SK-N-SH (cell line): ENCODE data around the gene CIPC. TPM values are rescaled to one million over a fixed set of nuclear protein-coding genes. Genes with fewer than 3 reads are reported as not detected.

ENCODE experiments used
- CTCF ChIA-PET: fragments of 300-600, 350-600 bp; formaldehyde crosslinking; extraction: SDS; loops from one replicate; lab custom pipeline; 2021; lab: Yijun Ruan, JAX
- POLR2A ChIA-PET: fragments of 350-600 bp; sonication (Branson Sonifier 250); formaldehyde crosslinking; extraction: SDS; loops from one replicate; lab custom pipeline; 2020; ENCODE audit warnings: antibody characterized with exemption, inconsistent platforms; lab: Yijun Ruan, JAX
- DNase-seq: peaks from one replicate; pipeline ENCODE4 v3.0.0; 2012
- H2AFZ ChIP-seq: fragments of 200-600 bp; sonication (generic); 2 replicates; pipeline ENCODE4 v1.8.1; 2016; ENCODE audit warnings: antibody characterized with exemption, mild to moderate bottlenecking, low read depth
- H3F3A ChIP-seq: fragments of 200-600 bp; sonication (generic); replicated peaks from 2 replicates; pipeline ENCODE3; 2016; ENCODE audit warnings: antibody characterized with exemption, mild to moderate bottlenecking; ENCODE audit not compliant: insufficient read depth
- H3K27ac ChIP-seq, 2 experiments: fragments of 200-500 bp in 1 of 2; fragments of 200-600 bp in 1 of 2; sonication (Bioruptor generic) in 1 of 2; sonication (generic), shearing (Covaris generic) in 1 of 2; 2 replicates each; pipeline versions ENCODE4 v1.5.1 to v1.6.1; 2014 to 2016; ENCODE audit warnings: low read depth in 2 of 2, inconsistent platforms in 1 of 2, low read length in 1 of 2, mild to moderate bottlenecking in 1 of 2, mixed read lengths in 1 of 2
- H3K27me3 ChIP-seq: fragments of 200-600 bp; sonication (generic), shearing (Covaris generic); 2 replicates; pipeline ENCODE4 v1.6.1; 2016; ENCODE audit warnings: mixed run types; ENCODE audit not compliant: insufficient read depth
- H3K36me3 ChIP-seq, 2 experiments: fragments of 200-500 bp in 1 of 2; fragments of 200-600 bp in 1 of 2; sonication (Bioruptor generic) in 1 of 2; sonication (generic) in 1 of 2; replicated peaks in 1 of 2; 2 replicates each; pipeline versions ENCODE3 to v1.5.1; 2014 to 2016; ENCODE audit warnings: low read length in 1 of 2, mild to moderate bottlenecking in 1 of 2; ENCODE audit not compliant: insufficient read depth in 2 of 2, control insufficient read depth in 1 of 2
- H3K4me1 ChIP-seq, 2 experiments: fragments of 200-500 bp in 1 of 2; fragments of 200-600 bp in 1 of 2; sonication (Bioruptor generic) in 1 of 2; sonication (generic), shearing (Covaris generic) in 1 of 2; 2 replicates each; pipeline versions ENCODE4 v1.5.1 to v1.6.1; 2014 to 2016; ENCODE audit warnings: low read depth in 1 of 2, low read length in 1 of 2, mixed run types in 1 of 2; ENCODE audit not compliant: insufficient read depth in 2 of 2, control insufficient read depth in 1 of 2
- H3K4me2 ChIP-seq: fragments of 200-600 bp; sonication (generic), shearing (Covaris generic); 2 replicates; pipeline ENCODE4 v1.6.1; 2017; ENCODE audit warnings: mixed run types
- H3K4me3 ChIP-seq, 2 experiments: fragments of 200-500 bp in 1 of 2; fragments of 200-600 bp in 1 of 2; sonication (Bioruptor generic) in 1 of 2; sonication (generic), shearing (Covaris generic) in 1 of 2; 2 replicates each; pipeline versions ENCODE4 v1.5.1 to v1.8.1; 2014 to 2016; ENCODE audit warnings: low read depth in 2 of 2, inconsistent platforms in 1 of 2, low read length in 1 of 2, mild to moderate bottlenecking in 1 of 2, mixed read lengths in 1 of 2, moderate library complexity in 1 of 2
- H3K79me2 ChIP-seq: fragments of 200-600 bp; sonication (generic); 2 replicates; pipeline ENCODE4 v1.8.1; 2017; ENCODE audit warnings: mild to moderate bottlenecking; ENCODE audit not compliant: insufficient read depth
- H3K9ac ChIP-seq: fragments of 200-600 bp; sonication (generic); 2 replicates; pipeline ENCODE4 v1.6.1; 2017; ENCODE audit warnings: mixed run types
- H3K9me2 ChIP-seq: fragments of 200-600 bp; sonication (generic); 2 replicates; pipeline ENCODE4 v1.6.1; 2017; ENCODE audit warnings: mixed run types
- H3K9me3 ChIP-seq: fragments of 200-600 bp; sonication (generic); 2 replicates; pipeline ENCODE4 v1.6.1; 2017; ENCODE audit warnings: mixed run types, mild to moderate bottlenecking, moderate library complexity
- H4K20me1 ChIP-seq: fragments of 200-600 bp; sonication (generic); 2 replicates; pipeline ENCODE4 v1.6.1; 2017; ENCODE audit warnings: mild to moderate bottlenecking, mixed run types; ENCODE audit not compliant: insufficient read depth
- ELF1 ChIP-seq: IDR thresholded peaks from 2 replicates; pipeline ENCODE4 v1.4.0; 2012
- EP300 ChIP-seq, 2 experiments: IDR thresholded peaks; 2 replicates each; pipeline versions ENCODE4 v1.4.0 to v1.6.1; 2012; ENCODE audit warnings: borderline replicate concordance in 1 of 2, low read depth in 1 of 2, low read length in 1 of 2
- FOXJ3 ChIP-seq: sonication (generic); formaldehyde crosslinking; IDR thresholded peaks from 2 replicates; pipeline ENCODE4 v1.5.1; 2020; ENCODE audit warnings: mild to moderate bottlenecking, missing genetic modification reagents
- FOXM1 ChIP-seq: IDR thresholded peaks from 2 replicates; pipeline ENCODE4 v1.4.0; 2012; ENCODE audit warnings: low read depth, mild to moderate bottlenecking
- GABPA ChIP-seq: IDR thresholded peaks from 2 replicates; pipeline ENCODE4 v1.4.0; 2012; ENCODE audit warnings: low read depth, mild to moderate bottlenecking
- GATA2 ChIP-seq: sonication (generic); formaldehyde crosslinking; IDR thresholded peaks from 2 replicates; pipeline ENCODE4 v1.5.0; 2020; ENCODE audit warnings: mild to moderate bottlenecking, missing genetic modification reagents
- IRF3 ChIP-seq: fragments of 150-350 bp; IDR thresholded peaks from 2 replicates; pipeline ENCODE4 v1.6.1; 2016; ENCODE audit warnings: mild to moderate bottlenecking, low read depth, low read length
- JUND ChIP-seq: IDR thresholded peaks from 2 replicates; pipeline ENCODE4 v1.4.0; 2012
- MEF2A ChIP-seq: IDR thresholded peaks from 2 replicates; pipeline ENCODE4 v1.4.0; 2012; ENCODE audit warnings: low read depth, borderline replicate concordance
- MXI1 ChIP-seq: IDR thresholded peaks from 2 replicates; pipeline ENCODE4 v1.6.1; 2012; ENCODE audit warnings: mild to moderate bottlenecking, low read depth, low read length, improper control_type of control experiment
- RAD21 ChIP-seq: IDR thresholded peaks from 2 replicates; pipeline ENCODE4 v1.6.1; 2012; ENCODE audit warnings: mild to moderate bottlenecking, low read length
- RFX5 ChIP-seq: IDR thresholded peaks from 2 replicates; pipeline ENCODE4 v1.6.1; 2012; ENCODE audit warnings: mild to moderate bottlenecking, improper control_type of control experiment, low read length
- SIN3A ChIP-seq: IDR thresholded peaks from 2 replicates; pipeline ENCODE4 v1.6.1; 2012; ENCODE audit warnings: low read depth, mild to moderate bottlenecking, low read length, moderate library complexity, borderline replicate concordance
- SMC3 ChIP-seq: IDR thresholded peaks from 2 replicates; pipeline ENCODE4 v1.6.1; 2012; ENCODE audit warnings: low read depth, low read length, improper control_type of control experiment
- TAF1 ChIP-seq: IDR thresholded peaks from 2 replicates; pipeline ENCODE4 v1.6.1; 2012; ENCODE audit warnings: low read depth, mild to moderate bottlenecking, low read length, moderate library complexity, borderline replicate concordance
- TCF12 ChIP-seq: IDR thresholded peaks from 2 replicates; pipeline ENCODE4 v1.4.0; 2012
- ZBTB33 ChIP-seq: IDR thresholded peaks from 2 replicates; pipeline ENCODE4 v1.4.0; 2012; ENCODE audit warnings: low read depth, borderline replicate concordance
- WGBS: methylation state at CpG from one replicate; pipeline ENCODE4 v1.1.6; 2017; ENCODE audit warnings: low lambda C conversion rate; 5-methylcytosine and 5-hydroxymethylcytosine counted together
- polyA plus RNA-seq, 3 experiments: library from polyadenylated mRNA; depleted of rRNA; stranded (reverse); fragments of >200 nt; gene quantifications; 2 replicates each; pipeline ENCODE4 v1.2.3, GENCODE V29; 2012

Gene CIPC
- polyA plus RNA-seq, 1 of the 3 experiments (the other 2 are of a cell fraction) = 6.5 TPM

GRCh38 chr14:77066578-77067172 is 31.4 kb upstream of the CIPC start:
- H3K27ac ChIP-seq = peak overlapping the region in 1 of 2 experiments; percentile 52; a peak in 2 of 4 replicates
- H3K79me2 ChIP-seq = no peaks in the 10 kb centered on the region
- no peak overlapping the region for H3K4me2 ChIP-seq
- no peaks in the 10 kb centered on the region for H3F3A ChIP-seq
- H3K4me3 ChIP-seq = no peak overlapping the region
- H3K9me3 ChIP-seq = no peaks in the 10 kb centered on the region
- H4K20me1 ChIP-seq = no peaks in the 10 kb centered on the region
- no peak for DNase-seq
- H3K9me2 ChIP-seq = no peaks in the 10 kb centered on the region
- TF ChIP-seq TCF12 (no peak), MXI1 (no peak), RAD21 (no peak), SIN3A (no peak), MEF2A (no peak), FOXM1 (no peak), ZBTB33 (no peak), FOXJ3 (CRISPR knock-in tag) (no peak), EP300 (IDR thresholded peaks at IDR 0.05; ENCODE audit: borderline replicate concordance in 1 of 2, low read depth in 1 of 2, low read length in 1 of 2) (no peak), GATA2 (CRISPR knock-in tag) (no peak), ELF1 (no peak), SMC3 (no peak), IRF3 (no peak), GABPA (no peak), TAF1 (no peak), JUND (no peak), RFX5 (no peak)
- ChIA-PET POLR2A (no interaction called here), CTCF (interaction anchor here (1.0 to 18.3 kb wide), 11 partner anchors 8 to 194 kb away, joined by 3 to 764 read pairs (median 43); no protein-coding TSS in a partner anchor)
- no peaks in the 10 kb centered on the region for H3K27me3 ChIP-seq
- 57% methylated on average over 8 of the region's 10 CpGs for WGBS
- peaks cover 0 to 14% of the 10 kb centered on the region in 2 experiments; a peak in 2 of 4 replicates for H3K4me1 ChIP-seq
- no peaks in the 10 kb centered on the region for H3K36me3 ChIP-seq
- no peak overlapping the region for H2AFZ ChIP-seq
- no peak overlapping the region for H3K9ac ChIP-seq
